GM19240 (cell line): ENCODE results near the gene SLC9A9.
"Not testable (repeated sequence)": the region's sequence is repeated elsewhere in the genome, so short reads cannot be mapped to it uniquely, and the experiment has no call there.

ENCODE experiments used
- DNase-seq: peaks from one replicate; pipeline ENCODE4 v3.0.0; 2011; ENCODE audit warnings: low spot score; ENCODE audit not compliant: insufficient read length

The SLC9A9 gene

DNA sequence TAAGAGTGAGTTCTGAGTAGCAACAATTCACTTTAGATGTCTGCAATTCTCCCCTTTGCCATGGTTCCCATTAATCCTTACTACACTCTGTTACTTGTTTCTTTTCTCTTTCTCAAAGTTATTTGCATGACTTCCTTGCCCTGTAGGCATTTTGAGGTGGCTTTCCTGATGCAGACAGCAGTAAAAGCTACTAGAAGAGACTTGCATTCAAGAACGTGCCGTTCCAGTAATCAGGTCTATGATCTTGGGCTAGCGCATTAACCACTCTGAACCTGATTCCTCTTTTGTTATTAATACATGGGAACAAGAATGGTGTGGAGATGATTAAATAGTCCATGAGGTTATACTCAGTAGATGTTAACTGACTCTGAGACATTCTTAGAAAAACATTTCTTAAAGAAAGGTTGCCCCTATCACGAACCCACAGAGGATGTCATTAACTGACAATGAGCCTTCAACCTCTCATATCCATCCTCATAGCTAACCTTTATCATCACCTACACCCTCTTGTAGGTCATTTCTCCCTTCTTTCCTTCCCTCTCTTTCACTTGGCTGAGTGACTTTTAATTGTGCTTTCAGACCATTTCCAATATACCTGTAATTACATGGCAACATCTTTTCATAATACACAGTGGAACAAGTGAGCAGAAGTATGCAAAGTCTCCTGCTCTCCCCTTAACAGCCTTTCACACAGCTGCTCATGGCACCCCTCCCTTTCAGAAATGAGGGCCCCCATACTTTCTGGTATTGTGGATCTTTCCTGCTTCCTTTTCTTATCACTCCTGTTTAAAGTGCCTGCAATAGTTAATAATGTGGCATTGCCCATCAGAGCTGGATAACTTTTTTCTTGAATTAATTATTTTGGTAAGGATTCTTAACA, 552.8 kb downstream of the SLC9A9 start:
- no peak for DNase-seq

DNA sequence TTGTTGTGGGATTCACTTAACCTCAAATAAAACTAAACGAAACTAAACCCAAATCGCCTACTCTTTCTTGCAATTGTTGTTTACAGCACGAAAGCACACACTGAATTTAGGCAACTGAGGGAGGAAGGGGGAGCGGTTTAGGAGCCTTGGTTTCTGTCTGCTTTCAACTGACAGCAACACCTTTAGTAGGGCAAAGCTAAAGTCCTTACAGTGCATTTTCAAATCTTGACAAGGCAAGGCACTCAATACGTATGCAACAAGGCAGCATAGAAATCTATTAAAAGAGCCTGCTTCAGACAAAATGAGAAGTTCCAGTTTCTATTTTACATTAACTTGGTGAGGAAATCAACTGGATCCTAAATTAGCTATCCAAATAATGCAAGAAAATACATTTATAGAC, 554.1 kb downstream of the SLC9A9 start:
- DNase-seq, result peak; percentile 25

DNA sequence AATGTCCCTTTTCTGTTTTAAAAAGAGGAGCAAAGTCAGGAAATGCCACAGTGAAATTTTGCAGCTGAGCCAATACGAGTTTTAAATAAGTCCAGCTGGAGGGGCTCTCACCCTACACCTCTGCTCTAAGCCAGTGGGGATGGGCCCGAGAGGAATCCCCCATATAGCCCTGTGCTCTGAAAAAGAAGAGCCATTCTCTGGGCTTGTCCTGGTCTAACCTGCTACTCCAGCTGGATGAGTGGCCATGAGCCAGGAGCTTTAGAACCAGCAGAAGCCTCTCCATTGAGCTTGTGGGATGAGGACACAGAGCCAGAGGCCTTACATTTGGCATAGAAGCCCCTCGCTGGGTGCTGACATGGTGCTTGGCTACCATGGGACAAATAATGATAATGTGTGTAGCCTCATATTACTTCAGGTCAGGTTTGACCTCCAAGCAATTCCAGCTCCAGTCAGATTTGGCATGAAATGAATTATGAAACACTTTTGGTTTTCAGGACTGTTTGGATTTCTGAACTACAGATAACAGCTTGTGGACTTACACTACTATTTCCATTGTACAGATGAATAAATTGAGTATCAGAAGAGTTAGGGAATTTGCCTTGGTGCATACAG, 556.3 kb downstream of the SLC9A9 start:
- no peak for DNase-seq

DNA sequence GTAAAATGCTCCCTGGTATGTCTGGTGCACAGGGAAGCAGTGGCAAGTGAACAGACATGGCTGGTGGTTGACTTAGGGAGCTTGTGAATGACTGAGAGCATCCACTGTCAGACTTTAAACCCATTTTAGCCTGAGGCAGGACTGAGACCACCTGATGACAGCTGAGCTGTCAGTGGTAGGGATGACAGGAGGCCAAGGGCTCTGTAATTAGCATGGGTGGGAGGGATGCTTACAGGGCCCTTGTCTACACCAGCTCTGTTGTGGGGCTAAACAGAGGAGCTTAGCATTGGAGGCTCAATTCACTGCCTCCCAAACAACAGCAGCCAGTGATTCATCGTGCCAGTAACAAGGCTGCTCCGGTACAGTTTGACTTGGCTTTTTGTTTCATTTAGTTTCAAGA, 559.3 kb downstream of the SLC9A9 start:
- no peak for DNase-seq

- DNase-seq, result no peak
Measured at GRCh38 chr3:143287403-143287802, 560.9 kb downstream of the SLC9A9 start.

DNA sequence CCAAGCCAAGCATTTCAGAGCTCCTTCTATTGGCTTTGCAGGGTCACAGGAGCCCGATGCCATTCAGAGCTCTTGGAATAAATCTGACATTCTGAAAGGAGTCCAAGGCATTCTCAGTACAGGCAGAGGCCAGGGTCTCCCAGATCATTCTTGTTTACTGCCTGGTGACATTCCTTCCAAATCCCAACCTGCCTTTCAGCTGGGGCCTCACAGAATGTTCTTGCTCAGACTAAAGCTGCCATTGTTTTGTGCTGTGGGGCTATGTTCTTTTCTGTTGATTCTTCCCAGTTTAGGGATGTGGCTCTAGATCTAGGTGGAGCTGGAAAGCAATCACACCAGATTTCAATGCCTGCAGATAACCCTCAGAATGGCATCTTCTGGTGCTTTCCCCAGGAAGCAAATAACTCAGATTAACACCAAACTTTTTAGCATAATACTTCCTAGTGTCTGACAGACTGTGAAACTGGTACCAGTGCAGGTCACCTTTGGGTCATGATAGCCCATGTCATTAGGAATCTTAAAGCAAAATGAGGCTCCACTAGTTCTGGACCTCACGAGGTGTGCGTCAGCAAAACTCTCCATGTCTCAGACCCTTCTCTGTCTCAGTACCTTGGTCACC, 561.8 kb downstream of the SLC9A9 start:
- DNase-seq, result no peak

DNA sequence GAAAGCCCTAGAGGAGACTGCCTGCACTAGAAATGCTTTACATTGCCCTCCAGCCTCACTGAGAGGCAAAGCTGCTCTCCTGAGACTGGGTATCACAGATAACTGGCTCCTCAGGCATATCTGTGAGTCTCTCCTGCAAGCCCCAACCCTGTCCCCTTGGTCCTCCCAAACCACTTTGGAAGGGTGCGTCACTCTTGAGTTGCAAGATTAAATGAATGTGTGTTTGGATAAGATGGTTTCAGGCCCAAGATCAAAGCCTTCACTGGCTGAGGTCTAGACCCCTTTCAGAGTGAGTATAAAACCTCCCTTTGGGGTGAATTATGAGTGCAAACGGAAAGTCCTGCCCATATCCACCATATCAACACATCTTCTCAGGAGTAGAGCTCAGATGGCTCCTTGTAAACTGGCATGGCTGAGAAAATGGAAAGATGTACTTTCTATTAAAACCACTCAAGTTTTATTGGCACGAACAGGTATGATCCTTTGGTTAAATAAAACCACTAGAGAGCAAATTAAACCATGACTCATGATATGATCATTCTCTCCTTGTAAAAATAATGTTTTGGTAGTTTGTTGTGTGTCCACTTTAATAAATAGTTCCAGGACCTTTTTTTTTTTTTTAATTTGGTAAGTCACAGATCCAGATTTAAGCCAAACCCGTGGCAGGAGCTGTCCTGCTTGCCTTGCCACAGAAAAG, 564.7 kb downstream of the SLC9A9 start:
- no peak for DNase-seq

- no peak for DNase-seq
Measured at GRCh38 chr3:143280984-143281383, 567.3 kb downstream of the SLC9A9 start.

DNA sequence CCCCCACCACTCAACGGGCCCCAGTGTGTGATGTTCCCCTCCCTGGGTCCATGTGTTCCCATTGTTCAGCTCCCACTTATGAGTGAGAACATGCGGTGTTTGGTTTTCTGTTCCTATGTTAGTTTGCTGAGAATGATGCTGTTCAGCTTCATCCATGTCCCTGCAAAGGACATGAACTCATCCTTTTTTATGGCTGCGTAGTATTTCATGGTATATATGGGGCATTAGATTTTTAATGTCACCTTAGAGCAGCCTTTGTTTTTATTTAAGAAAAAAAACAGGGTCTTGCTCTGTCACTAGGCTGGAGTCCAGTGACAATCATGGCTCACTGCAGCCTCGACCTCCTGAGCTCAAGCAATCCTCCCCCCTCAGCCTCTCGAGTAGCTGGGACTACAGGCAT, 568.7 kb downstream of the SLC9A9 start:
- DNase-seq, result not testable (repeated sequence)

GRCh38 chr3:143278721-143279120, 569.5 kb downstream of the SLC9A9 start:
- no peak for DNase-seq

- DNase-seq, result no peak
Measured at GRCh38 chr3:143277531-143277930, 570.7 kb downstream of the SLC9A9 start.

DNA sequence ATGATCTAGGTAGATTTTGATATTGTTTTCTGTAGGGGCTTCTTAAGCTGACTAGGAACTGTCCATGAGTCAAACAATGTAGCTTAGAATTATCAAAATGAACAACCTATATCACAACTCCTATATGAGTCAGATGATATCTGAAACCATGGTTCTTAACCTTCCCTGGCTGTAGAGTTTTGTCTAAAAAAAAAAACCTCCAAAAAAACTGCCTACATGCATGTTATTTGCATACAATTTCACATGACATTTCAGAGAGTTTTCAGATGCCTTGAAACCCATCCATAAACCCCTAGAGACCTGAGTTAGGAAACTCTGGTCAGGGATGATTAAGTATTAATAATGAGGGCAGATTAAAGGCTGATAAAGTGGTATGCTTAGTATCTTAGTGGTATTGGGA, 571.7 kb downstream of the SLC9A9 start:
- no peak for DNase-seq

DNA sequence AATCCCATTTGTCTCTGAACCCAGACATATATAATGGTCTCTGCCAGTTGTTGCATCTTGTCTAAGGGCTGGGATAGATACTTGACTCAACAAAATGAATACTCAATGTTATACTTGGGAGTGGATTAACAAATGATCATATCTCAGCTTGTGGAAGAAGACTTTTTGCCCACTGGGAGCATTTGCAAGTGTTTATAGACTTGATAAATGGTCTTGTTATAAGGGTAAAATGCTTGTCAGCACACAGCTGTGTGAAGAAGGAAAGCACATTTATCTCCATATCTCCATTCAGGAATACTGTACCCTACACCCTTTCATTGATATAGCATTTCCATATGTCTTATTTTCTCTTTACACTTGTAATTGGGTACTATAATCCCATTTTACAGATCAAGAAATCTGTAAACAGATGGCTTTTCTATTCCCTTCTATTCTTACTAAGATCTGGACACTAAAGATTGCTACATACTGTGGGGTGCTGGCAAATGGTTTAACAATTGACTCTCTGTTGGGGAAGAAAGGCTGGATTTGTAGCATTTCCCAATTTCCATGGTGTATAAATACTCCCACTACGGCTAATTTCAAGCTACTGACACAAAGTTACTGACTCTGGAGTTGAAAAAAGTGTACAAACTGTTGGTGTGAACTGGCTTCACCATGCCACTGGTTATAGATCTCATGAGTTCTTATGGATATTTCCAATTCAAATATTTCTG, 574.1 kb downstream of the SLC9A9 start:
- DNase-seq, result no peak

DNA sequence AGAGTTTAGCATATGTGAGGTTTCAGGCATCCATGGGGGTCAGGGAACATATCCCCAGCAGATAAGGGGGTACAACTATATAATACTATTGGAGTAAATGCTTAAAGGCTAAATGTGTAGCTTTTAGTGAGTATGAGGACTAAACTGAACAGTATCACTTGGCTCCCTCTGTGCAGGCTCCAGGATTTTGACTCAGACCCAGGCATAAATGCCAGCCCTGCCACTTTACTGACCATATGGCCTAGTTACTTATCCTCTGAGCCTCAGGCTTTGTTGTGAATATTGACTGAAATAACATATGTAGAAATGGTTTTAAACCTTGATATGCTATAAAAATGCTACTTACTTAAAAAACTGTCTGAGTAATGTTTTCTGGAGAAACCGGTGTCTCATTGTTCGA, 577.1 kb downstream of the SLC9A9 start:
- no peak for DNase-seq

GRCh38 chr3:143269741-143270140, 578.5 kb downstream of the SLC9A9 start:
- no peak for DNase-seq

DNA sequence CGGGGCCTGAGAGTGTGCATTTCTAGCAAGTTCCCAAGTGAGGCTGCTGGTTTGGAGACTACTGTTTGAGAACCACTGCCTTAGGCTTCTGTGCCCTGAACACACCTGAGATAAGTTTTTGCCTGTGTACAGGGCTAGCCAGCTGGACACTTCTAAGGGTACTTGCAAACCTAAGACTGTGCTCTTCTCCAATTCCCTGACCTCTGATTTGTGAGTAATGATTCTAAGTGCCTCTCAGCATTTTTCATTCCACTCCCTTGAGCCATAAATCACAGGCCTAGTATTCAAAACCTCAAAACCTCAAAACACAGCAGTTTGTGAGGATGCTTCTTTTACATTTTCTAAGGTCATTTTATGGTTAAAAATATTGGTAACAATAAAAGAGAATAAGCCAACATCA, 580.3 kb downstream of the SLC9A9 start:
- no peak for DNase-seq

DNA sequence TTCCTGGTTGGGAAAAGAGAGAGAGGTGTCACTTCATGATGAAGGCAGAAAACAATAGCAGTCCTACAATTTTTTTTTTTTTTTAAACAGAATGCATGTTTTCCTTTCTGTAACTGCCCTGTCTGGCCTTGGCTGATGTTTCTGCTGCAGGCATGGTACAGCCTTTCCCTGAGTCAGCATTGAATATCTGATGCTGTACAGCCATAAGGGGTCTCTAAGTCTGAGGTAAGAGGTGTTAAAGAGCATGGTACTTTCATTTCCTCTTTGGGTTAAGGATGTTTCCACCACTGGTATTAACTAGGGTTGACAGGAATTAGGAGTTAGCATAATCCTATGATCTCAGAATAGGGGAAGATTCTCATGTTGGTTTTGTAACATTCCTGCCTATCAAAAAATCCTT, 581.3 kb downstream of the SLC9A9 start:
- DNase-seq, result no peak

- no peak for DNase-seq
Measured at GRCh38 chr3:143266511-143266910, 581.8 kb downstream of the SLC9A9 start.

- DNase-seq, result no peak
Measured at GRCh38 chr3:143265501-143266070, 582.7 kb downstream of the SLC9A9 start.

DNA sequence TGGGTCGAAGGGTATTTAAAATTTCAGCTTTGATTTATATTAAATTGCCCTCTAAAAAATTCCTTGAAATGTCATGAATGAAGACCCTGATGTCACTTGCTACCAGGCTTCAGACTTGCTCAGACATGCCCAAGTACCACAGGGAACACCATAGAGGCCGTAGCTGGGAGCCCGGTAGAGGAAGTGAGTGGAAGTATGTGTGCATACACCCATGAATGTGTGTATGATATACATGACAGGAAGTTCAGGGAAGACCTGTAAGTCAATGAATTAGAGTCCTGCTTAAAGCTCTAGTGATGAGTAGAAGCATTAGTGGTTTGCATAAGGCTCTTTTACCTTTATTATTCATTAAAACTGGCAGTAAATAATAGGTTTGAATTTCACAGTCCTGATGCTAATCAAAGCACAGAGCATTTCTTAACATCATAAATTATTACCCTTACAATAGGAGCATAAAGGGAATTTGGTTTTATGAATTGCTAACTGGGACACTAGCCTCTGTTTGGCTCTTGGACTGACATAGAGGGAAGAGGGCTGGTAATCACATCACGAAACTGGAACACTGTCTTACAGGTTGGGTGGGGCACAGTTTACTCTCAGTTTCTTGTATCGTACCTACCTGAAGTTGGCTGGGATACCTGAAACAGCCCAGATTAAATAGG, 584.3 kb downstream of the SLC9A9 start:
- DNase-seq, result no peak
